Stimulated activated CD8-positive, alpha-beta memory T cell treated with anti-CD3 and anti-CD28 coated beads, Interleukin-4, amount 100 ng/mL, for 4 hours (primary cell): ENCODE results near the gene CRTAP.
"Not testable (repeated sequence)": the region's sequence is repeated elsewhere in the genome, so short reads cannot be mapped to it uniquely, and the experiment has no call there.

Experiments
- DNase-seq, 2 donors: peaks; one replicate each; pipeline ENCODE4 v3.0.0-alpha.2; 2020; ENCODE audit warnings: low read depth in 2 of 2, low spot score in 1 of 2

Gene CRTAP

GRCh38 chr3:33139996-33140395 is 26.2 kb downstream of the CRTAP start:
- DNase-seq = no peak

- DNase-seq = no peak
Measured at GRCh38 chr3:33141006-33141405, 27.2 kb downstream of the CRTAP start.

GRCh38 chr3:33144433-33144832 is 30.6 kb downstream of the CRTAP start:
- DNase-seq = no peak

GRCh38 chr3:33145221-33145900 is 31.5 kb downstream of the CRTAP start:
- no peak for DNase-seq

- DNase-seq = no peak
Measured at GRCh38 chr3:33145901-33146580, 32.2 kb downstream of the CRTAP start.

- DNase-seq = no peak
Measured at GRCh38 chr3:33146791-33147445, 33.1 kb downstream of the CRTAP start.

- no peak for DNase-seq
Measured at GRCh38 chr3:33149342-33149741, 35.5 kb downstream of the CRTAP start.

- no peak for DNase-seq
Measured at GRCh38 chr3:33152363-33153360, 38.8 kb downstream of the CRTAP start.

- no peak for DNase-seq
Measured at GRCh38 chr3:33153782-33154181, 40.0 kb downstream of the CRTAP start.

- DNase-seq = no peak
Measured at GRCh38 chr3:33155301-33155700, 41.5 kb downstream of the CRTAP start.

GRCh38 chr3:33159234-33159633 is 45.4 kb downstream of the CRTAP start:
- DNase-seq = no peak

GRCh38 chr3:33159981-33160380 is 46.2 kb downstream of the CRTAP start:
- no peak for DNase-seq

- not testable (repeated sequence) for DNase-seq
Measured at GRCh38 chr3:33162621-33163020, 48.8 kb downstream of the CRTAP start.

GRCh38 chr3:33165372-33165771 is 51.6 kb downstream of the CRTAP start:
- no peak for DNase-seq

- DNase-seq = no peak
Measured at GRCh38 chr3:33166095-33166494, 52.3 kb downstream of the CRTAP start.

- no peak for DNase-seq
Measured at GRCh38 chr3:33167284-33167683, 53.5 kb downstream of the CRTAP start.

GRCh38 chr3:33167716-33168336 is 54.0 kb downstream of the CRTAP start:
- DNase-seq = no peak

- DNase-seq = no peak
Measured at GRCh38 chr3:33170531-33170930, 56.7 kb downstream of the CRTAP start.

- no peak for DNase-seq
Measured at GRCh38 chr3:33171580-33171979, 57.8 kb downstream of the CRTAP start.

GRCh38 chr3:33173103-33173502 is 59.3 kb downstream of the CRTAP start:
- no peak for DNase-seq

- DNase-seq = no peak
Measured at GRCh38 chr3:33173672-33174071, 59.9 kb downstream of the CRTAP start.
